ENCODE measurements around the gene LRFN3. TPM values are rescaled to one million over a fixed set of nuclear protein-coding genes. Genes with fewer than 3 reads are reported as not detected.

Gene LRFN3
- total and polyA plus RNA-seq, 2 of the 13 experiments (the other 11 are each of a cell fraction or from before 2014, with no cell fraction given) = 0.74 to 1.6 TPM

DNA sequence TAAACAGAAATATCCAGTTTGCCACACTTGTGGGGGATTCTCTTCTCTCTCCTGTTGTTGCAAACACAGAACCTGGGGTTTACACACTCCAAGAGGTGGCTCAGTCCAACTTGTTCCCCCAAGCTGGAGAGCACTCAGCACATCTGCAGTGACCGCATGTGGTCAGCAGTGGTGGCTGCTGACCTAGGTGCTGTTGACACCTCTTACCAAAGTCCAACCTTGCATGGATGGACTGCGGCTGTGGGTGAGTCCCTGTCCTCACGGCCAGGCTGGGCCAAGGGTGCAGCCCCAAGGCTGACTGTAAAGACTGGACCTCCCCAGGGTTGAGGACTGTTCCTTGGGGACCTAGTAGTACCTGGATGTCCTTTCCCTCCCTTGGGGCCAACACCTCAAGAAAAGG lies 6.1 kb downstream of the LRFN3 start (continued):
- TF ChIP-seq, protein P1, sequence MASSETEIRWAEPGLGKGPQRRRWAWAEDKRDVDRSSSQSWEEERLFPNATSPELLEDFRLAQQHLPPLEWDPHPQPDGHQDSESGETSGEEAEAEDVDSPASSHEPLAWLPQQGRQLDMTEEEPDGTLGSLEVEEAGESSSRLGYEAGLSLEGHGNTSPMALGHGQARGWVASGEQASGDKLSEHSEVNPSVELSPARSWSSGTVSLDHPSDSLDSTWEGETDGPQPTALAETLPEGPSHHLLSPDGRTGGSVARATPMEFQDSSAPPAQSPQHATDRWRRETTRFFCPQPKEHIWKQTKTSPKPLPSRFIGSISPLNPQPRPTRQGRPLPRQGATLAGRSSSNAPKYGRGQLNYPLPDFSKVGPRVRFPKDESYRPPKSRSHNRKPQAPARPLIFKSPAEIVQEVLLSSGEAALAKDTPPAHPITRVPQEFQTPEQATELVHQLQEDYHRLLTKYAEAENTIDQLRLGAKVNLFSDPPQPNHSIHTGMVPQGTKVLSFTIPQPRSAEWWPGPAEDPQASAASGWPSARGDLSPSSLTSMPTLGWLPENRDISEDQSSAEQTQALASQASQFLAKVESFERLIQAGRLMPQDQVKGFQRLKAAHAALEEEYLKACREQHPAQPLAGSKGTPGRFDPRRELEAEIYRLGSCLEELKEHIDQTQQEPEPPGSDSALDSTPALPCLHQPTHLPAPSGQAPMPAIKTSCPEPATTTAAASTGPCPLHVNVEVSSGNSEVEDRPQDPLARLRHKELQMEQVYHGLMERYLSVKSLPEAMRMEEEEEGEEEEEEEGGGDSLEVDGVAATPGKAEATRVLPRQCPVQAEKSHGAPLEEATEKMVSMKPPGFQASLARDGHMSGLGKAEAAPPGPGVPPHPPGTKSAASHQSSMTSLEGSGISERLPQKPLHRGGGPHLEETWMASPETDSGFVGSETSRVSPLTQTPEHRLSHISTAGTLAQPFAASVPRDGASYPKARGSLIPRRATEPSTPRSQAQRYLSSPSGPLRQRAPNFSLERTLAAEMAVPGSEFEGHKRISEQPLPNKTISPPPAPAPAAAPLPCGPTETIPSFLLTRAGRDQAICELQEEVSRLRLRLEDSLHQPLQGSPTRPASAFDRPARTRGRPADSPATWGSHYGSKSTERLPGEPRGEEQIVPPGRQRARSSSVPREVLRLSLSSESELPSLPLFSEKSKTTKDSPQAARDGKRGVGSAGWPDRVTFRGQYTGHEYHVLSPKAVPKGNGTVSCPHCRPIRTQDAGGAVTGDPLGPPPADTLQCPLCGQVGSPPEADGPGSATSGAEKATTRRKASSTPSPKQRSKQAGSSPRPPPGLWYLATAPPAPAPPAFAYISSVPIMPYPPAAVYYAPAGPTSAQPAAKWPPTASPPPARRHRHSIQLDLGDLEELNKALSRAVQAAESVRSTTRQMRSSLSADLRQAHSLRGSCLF (CRISPR knock-in tag; IDR thresholded peaks at IDR 0.05; ENCODE audit: borderline replicate concordance) = no peak
- TF ChIP-seq ZNF746 (CRISPR knock-in tag; IDR thresholded peaks at IDR 0.05) (0 out of 2 replicates have a peak, but pooled peaks have one; percentile 44), KLF13 (CRISPR knock-in tag; IDR thresholded peaks at IDR 0.05) (no peak), BCL3 (CRISPR knock-in tag; IDR thresholded peaks at IDR 0.05) (no peak), CAMTA2 (CRISPR knock-in tag; IDR thresholded peaks at IDR 0.05; ENCODE audit: borderline replicate concordance) (no peak), ZNF292 (CRISPR knock-in tag; IDR thresholded peaks at IDR 0.05; ENCODE audit: borderline replicate concordance, low read depth) (no peak; the same call in 1 of the 2 replicates)
- TF ChIP-seq, protein P2, sequence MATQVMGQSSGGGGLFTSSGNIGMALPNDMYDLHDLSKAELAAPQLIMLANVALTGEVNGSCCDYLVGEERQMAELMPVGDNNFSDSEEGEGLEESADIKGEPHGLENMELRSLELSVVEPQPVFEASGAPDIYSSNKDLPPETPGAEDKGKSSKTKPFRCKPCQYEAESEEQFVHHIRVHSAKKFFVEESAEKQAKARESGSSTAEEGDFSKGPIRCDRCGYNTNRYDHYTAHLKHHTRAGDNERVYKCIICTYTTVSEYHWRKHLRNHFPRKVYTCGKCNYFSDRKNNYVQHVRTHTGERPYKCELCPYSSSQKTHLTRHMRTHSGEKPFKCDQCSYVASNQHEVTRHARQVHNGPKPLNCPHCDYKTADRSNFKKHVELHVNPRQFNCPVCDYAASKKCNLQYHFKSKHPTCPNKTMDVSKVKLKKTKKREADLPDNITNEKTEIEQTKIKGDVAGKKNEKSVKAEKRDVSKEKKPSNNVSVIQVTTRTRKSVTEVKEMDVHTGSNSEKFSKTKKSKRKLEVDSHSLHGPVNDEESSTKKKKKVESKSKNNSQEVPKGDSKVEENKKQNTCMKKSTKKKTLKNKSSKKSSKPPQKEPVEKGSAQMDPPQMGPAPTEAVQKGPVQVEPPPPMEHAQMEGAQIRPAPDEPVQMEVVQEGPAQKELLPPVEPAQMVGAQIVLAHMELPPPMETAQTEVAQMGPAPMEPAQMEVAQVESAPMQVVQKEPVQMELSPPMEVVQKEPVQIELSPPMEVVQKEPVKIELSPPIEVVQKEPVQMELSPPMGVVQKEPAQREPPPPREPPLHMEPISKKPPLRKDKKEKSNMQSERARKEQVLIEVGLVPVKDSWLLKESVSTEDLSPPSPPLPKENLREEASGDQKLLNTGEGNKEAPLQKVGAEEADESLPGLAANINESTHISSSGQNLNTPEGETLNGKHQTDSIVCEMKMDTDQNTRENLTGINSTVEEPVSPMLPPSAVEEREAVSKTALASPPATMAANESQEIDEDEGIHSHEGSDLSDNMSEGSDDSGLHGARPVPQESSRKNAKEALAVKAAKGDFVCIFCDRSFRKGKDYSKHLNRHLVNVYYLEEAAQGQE (IDR thresholded peaks at IDR 0.05; ENCODE audit: borderline replicate concordance in 1 of 2, low read depth in 1 of 2, low read length in 2 of 2) = peak; percentile 45 to 89
- TF ChIP-seq, protein P3, sequence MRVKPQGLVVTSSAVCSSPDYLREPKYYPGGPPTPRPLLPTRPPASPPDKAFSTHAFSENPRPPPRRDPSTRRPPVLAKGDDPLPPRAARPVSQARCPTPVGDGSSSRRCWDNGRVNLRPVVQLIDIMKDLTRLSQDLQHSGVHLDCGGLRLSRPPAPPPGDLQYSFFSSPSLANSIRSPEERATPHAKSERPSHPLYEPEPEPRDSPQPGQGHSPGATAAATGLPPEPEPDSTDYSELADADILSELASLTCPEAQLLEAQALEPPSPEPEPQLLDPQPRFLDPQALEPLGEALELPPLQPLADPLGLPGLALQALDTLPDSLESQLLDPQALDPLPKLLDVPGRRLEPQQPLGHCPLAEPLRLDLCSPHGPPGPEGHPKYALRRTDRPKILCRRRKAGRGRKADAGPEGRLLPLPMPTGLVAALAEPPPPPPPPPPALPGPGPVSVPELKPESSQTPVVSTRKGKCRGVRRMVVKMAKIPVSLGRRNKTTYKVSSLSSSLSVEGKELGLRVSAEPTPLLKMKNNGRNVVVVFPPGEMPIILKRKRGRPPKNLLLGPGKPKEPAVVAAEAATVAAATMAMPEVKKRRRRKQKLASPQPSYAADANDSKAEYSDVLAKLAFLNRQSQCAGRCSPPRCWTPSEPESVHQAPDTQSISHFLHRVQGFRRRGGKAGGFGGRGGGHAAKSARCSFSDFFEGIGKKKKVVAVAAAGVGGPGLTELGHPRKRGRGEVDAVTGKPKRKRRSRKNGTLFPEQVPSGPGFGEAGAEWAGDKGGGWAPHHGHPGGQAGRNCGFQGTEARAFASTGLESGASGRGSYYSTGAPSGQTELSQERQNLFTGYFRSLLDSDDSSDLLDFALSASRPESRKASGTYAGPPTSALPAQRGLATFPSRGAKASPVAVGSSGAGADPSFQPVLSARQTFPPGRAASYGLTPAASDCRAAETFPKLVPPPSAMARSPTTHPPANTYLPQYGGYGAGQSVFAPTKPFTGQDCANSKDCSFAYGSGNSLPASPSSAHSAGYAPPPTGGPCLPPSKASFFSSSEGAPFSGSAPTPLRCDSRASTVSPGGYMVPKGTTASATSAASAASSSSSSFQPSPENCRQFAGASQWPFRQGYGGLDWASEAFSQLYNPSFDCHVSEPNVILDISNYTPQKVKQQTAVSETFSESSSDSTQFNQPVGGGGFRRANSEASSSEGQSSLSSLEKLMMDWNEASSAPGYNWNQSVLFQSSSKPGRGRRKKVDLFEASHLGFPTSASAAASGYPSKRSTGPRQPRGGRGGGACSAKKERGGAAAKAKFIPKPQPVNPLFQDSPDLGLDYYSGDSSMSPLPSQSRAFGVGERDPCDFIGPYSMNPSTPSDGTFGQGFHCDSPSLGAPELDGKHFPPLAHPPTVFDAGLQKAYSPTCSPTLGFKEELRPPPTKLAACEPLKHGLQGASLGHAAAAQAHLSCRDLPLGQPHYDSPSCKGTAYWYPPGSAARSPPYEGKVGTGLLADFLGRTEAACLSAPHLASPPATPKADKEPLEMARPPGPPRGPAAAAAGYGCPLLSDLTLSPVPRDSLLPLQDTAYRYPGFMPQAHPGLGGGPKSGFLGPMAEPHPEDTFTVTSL (CRISPR knock-in tag; IDR thresholded peaks at IDR 0.05; ENCODE audit: borderline replicate concordance) = no peak

Data from HepG2 (cell line).